Gastrocnemius medialis (tissue), 4 donors: ENCODE results near the gene RNF213. TPM values are rescaled to one million over a fixed set of nuclear protein-coding genes. Genes with fewer than 3 reads are reported as not detected.

ENCODE experiments used
- ATAC-seq, 2 donors: fragments of 150-250 bp; one replicate each; pipeline ENCODE4 v1.9.1; 2016
- DNase-seq, 2 donors: peaks; one replicate each; pipeline ENCODE4 v3.0.0-alpha.2; 2019
- H3K27ac ChIP-seq, 4 donors: fragments of 200-600 bp; sonication (generic); 1 replicate in 1 of 4; 2 replicates in 3 of 4; pipeline ENCODE4 v1.5.1; 2016 to 2018; ENCODE audit warnings: mild to moderate bottlenecking in 2 of 4, moderate library complexity in 1 of 4
- H3K27me3 ChIP-seq, 3 donors: fragments of 200-600 bp; sonication (generic) in 2 of 3; 1 replicate in 1 of 3; 2 replicates in 2 of 3; pipeline versions ENCODE4 v1.5.1 to v1.6.0; 2016 to 2019; ENCODE audit warnings: mild to moderate bottlenecking in 1 of 3, moderate library complexity in 1 of 3
- H3K36me3 ChIP-seq, 2 donors: fragments of 200-600 bp; sonication (generic) in 1 of 2; one replicate each; pipeline ENCODE4 v1.5.1; 2017 to 2018
- H3K4me1 ChIP-seq, 2 donors: fragments of 200-600 bp; sonication (generic) in 1 of 2; one replicate each; pipeline ENCODE4 v1.5.1; 2016 to 2017; ENCODE audit warnings: mild to moderate bottlenecking in 2 of 2
- H3K4me3 ChIP-seq, 4 donors: fragments of 200-600 bp; sonication (generic) in 3 of 4; 1 replicate in 1 of 4; 2 replicates in 3 of 4; pipeline ENCODE4 v1.5.1; 2016 to 2019; ENCODE audit warnings: mild to moderate bottlenecking in 2 of 4
- H3K9me3 ChIP-seq, 3 donors: fragments of 200-600 bp; sonication (generic) in 2 of 3; 1 replicate in 1 of 3; 2 replicates in 2 of 3; pipeline ENCODE4 v1.5.1; 2016 to 2019
- POLR2A ChIP-seq, 2 donors: fragments of 450-650 bp; IDR thresholded peaks; one replicate each; pipeline ENCODE4 v1.6.1; 2017; ENCODE audit warnings: antibody characterized with exemption in 2 of 2, mild to moderate bottlenecking in 2 of 2, moderate library complexity in 2 of 2
- in situ Hi-C, 4 donors: fragments of 200-750 bp; cut with MboI; loops; one replicate each; pipeline versions ENCODE4 v1.15.0 to v1.8.0; 2017; ENCODE audit warnings: low sequenced_read_pairs in 4 of 4
- intact Hi-C: fragments of 100-400 bp; cut with DNase I; formaldehyde crosslinking; loops from one replicate; pipeline ENCODE4 v1.15.1; 2023; ENCODE audit warnings: low total_unique reads
- total RNA-seq, 4 donors: library from RNA; depleted of rRNA; stranded (reverse); fragments of >200 nt; gene quantifications; one replicate each; pipeline versions ENCODE4 v1.1.0 to v1.2.3, GENCODE V29; 2016
- TF ChIP-seq, protein P1 (sequence below), 5 experiments: fragments of 450-650 bp in 3 of 5; fragments of 200-600 bp in 2 of 5; sonication (generic) in 2 of 5; IDR thresholded peaks in 4 of 5; conservative IDR thresholded peaks in 1 of 5; 1 replicate in 4 of 5; 2 replicates in 1 of 5; pipeline ENCODE4 v1.5.1; 2016 to 2019; ENCODE audit warnings: antibody characterized with exemption in 5 of 5, mild to moderate bottlenecking in 3 of 5, moderate library complexity in 3 of 5

RNF213 gene
- total RNA-seq, 4 donors from 2014 or later: 24.1 to 51.8 (median 28.6) TPM

DNA sequence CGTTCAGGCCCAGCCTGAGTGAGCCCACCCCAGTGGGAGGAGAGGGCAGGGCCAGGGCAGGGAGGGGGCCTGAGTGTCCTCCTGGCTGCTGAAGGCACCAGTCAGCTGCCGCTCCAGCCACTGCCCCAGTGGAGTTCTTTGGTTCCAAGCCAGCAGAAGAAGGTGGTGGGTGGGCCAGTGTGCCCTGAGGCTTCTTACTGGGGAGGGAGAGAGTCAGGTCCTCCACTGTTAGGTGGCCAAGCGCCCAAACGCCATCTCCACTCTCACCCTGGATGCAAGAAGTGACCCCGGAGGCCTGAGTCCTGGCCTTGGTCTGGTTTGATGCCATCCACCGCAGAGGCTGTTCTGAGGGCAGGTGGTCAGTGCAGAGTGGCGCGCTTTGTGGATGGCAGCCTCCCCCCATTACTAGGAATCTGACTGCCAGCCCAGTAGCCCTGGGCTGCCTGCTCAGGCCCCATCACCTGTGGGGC, 2.2 kb downstream of the RNF213 start:
- peaks cover 27 to 34% of the 10 kb centered on the region in 2 donors for H3K4me1 ChIP-seq
- intact Hi-C loops (loop anchor here (2.0 to 10.0 kb wide), 4 partner anchors 44 to 258 kb away; partner anchors contain the start of gene GAA), in situ Hi-C loops (no loop called here)
- no peaks in the 10 kb centered on the region for H3K9me3 ChIP-seq
- H3K27ac ChIP-seq: peak overlapping the region; percentile 93 to 100 (median 98)
- H3K4me3 ChIP-seq: peak overlapping the region; percentile 30 to 47 (median 37)
- peaks cover 0 to 9% of the 10 kb centered on the region in 2 donors for H3K36me3 ChIP-seq
- ATAC-seq (no peak), DNase-seq (no peak)
- TF ChIP-seq POLR2A (IDR thresholded peaks at IDR 0.05): no peak
- TF ChIP-seq, protein P1, sequence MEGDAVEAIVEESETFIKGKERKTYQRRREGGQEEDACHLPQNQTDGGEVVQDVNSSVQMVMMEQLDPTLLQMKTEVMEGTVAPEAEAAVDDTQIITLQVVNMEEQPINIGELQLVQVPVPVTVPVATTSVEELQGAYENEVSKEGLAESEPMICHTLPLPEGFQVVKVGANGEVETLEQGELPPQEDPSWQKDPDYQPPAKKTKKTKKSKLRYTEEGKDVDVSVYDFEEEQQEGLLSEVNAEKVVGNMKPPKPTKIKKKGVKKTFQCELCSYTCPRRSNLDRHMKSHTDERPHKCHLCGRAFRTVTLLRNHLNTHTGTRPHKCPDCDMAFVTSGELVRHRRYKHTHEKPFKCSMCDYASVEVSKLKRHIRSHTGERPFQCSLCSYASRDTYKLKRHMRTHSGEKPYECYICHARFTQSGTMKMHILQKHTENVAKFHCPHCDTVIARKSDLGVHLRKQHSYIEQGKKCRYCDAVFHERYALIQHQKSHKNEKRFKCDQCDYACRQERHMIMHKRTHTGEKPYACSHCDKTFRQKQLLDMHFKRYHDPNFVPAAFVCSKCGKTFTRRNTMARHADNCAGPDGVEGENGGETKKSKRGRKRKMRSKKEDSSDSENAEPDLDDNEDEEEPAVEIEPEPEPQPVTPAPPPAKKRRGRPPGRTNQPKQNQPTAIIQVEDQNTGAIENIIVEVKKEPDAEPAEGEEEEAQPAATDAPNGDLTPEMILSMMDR (IDR thresholded peaks at IDR 0.05 in 4 of 5, conservative IDR thresholded peaks at IDR 0.05 in 1 of 5): no peak
- no peaks in the 10 kb centered on the region for H3K27me3 ChIP-seq

DNA sequence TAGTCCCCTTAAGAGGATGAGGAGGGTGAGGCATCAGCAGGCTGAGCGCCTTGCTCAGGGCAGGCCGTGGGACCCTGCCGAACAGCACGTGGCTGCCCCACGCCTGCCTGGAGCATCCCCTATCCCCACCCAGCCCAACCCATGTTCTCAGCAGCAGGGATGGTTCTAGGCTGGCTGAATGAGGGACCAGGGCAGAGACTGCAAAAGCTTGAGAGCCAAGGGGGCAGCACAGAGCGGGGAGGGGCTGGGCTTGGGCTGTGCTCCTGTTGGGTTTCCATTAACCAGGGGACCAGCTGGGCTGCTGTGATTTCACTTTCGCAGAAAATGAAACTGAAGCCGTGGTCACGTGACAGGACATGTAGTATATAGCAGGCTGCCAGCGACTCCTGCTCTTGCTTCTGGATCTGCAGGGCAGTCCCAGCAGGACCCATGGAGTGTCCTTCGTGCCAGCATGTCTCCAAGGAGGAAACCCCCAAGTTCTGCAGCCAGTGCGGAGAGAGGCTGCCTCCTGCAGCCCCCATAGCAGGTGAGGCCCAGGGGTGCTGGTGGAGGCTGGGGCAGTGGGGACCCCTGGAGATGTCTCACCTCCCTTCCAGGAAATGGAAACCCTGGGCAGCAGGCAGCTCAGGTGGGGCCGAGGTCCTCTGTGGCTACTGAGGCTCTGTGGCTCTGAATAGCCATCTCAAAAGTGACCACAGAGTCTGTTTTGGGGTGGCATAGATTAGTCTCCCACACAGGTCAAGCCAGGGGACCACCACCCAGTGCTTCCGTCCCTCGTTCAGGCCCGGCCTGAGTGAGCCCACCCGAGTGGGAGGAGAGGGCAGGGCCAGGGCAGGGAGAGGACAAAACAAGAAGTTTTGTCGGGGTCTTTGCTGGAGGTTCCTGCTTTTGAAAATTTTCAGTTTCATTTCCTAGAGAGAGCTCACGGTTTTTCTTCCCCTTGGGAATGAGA, 2.9 kb downstream of the RNF213 start:
- peak; percentile 81 to 86 for DNase-seq
- peak; percentile 50 to 66 for ATAC-seq
- Histone ChIP-seq H3K4me1 (peaks cover 24 to 34% of the 10 kb centered on the region in 2 donors), H3K27me3 (no peaks in the 10 kb centered on the region), H3K4me3 (peak overlapping the region; percentile 30 to 47 (median 37)), H3K36me3 (peaks cover 0 to 9% of the 10 kb centered on the region in 2 donors), H3K27ac (peak overlapping the region; percentile 93 to 100 (median 98)), H3K9me3 (no peaks in the 10 kb centered on the region)
- intact Hi-C loops (loop anchor here (2.0 to 10.0 kb wide), 4 partner anchors 45 to 259 kb away; partner anchors contain the start of gene GAA), in situ Hi-C loops (no loop called here)
- TF ChIP-seq, protein P1 (IDR thresholded peaks at IDR 0.05 in 4 of 5, conservative IDR thresholded peaks at IDR 0.05 in 1 of 5): peak in 1 of 5 experiments; percentile 22
- TF ChIP-seq POLR2A (IDR thresholded peaks at IDR 0.05): peak in 1 of 2 donors; percentile 32

DNA sequence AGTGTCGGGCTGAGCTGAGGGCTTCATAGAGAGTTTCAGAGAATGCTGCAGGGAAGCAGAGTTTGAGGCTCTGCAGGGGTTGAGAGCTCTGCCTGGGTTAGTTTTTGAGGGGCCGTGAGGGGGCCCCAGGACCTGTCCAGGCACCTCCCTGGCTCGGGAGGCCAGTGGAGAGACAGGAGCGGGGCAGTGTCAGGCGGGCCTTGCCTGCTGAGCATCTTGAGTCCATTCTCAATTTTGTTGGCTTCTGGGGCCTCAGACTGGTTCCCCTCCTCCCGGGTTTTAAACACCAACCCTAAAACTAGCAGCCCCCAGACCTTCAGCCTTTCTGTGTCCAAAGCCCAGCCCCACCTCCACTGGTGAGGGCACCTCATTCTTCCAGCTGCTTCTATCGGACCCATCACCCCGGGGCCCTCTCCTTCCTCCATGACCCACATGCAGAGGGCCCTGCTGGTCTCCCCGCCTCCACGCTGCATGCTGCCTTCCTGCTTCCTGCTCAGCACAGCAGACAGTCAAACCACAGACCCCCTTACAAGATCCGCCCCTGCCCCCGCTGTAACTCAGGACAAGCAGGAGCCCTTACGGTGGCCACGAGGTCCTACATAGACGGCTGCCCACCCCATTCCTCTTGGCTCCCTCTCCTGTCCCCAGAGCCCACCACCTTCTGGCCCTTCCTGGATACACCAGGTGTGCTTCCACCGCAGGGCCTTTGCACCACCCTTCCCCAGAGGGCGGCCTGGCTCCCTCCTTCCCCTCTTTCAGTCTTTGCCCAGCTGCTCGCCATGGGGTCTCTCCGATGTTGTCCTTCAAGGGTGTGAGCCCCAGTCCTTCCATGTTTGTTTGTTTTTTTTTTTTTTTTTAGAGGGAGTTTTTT, 3.8 kb downstream of the RNF213 start:
- Histone ChIP-seq H3K27ac (peak overlapping the region in 2 of 4 donors; percentile 93 to 98), H3K36me3 (peaks cover 0 to 14% of the 10 kb centered on the region in 2 donors), H3K27me3 (no peaks in the 10 kb centered on the region), H3K9me3 (no peaks in the 10 kb centered on the region), H3K4me1 (peaks cover 23 to 33% of the 10 kb centered on the region in 2 donors), H3K4me3 (peak overlapping the region; percentile 26 to 47 (median 37))
- in situ Hi-C loops: no loop called here
- no peak for TF ChIP-seq POLR2A (IDR thresholded peaks at IDR 0.05)
- TF ChIP-seq, protein P1 (IDR thresholded peaks at IDR 0.05 in 4 of 5, conservative IDR thresholded peaks at IDR 0.05 in 1 of 5): no peak
- intact Hi-C loops: loop anchor here (5.0 to 10.0 kb wide), 3 partner anchors 162 to 260 kb away; partner anchors contain the start of gene GAA
- no peak for ATAC-seq
- no peak for DNase-seq
